MM.1S (cell line): ENCODE data around the gene PBX4.

ENCODE experiments used
- DNase-seq: peaks from one replicate; pipeline ENCODE4 v3.0.0-alpha.2; 2015
- H2AFZ ChIP-seq: fragments of 300-600 bp; sonication (generic); 2 replicates; pipeline ENCODE4 v1.6.0; 2016; ENCODE audit warnings: antibody characterized with exemption, low read length
- H3F3A ChIP-seq: fragments of 300-600 bp; sonication (generic); 2 replicates; pipeline ENCODE4 v1.6.1; 2016; ENCODE audit warnings: mild to moderate bottlenecking, antibody characterized with exemption, low read length, moderate library complexity, mixed read lengths; ENCODE audit not compliant: insufficient read depth
- H3K27ac ChIP-seq: fragments of 300-600 bp; sonication (generic); 2 replicates; pipeline ENCODE4 v1.5.1; 2016; ENCODE audit warnings: mild to moderate bottlenecking, low read length
- H3K27me3 ChIP-seq: fragments of 300-600 bp; sonication (generic); replicated peaks from 2 replicates; pipeline ENCODE4 v1.6.0; 2016; ENCODE audit warnings: low read length; ENCODE audit not compliant: insufficient read depth
- H3K36me3 ChIP-seq: fragments of 300-600 bp; sonication (generic); replicated peaks from 2 replicates; pipeline ENCODE4 v1.6.1; 2016; ENCODE audit warnings: mild to moderate bottlenecking, low read length, mixed read lengths; ENCODE audit not compliant: insufficient read depth
- H3K4me1 ChIP-seq: fragments of 300-600 bp; sonication (generic); 2 replicates; pipeline ENCODE4 v1.6.1; 2016; ENCODE audit warnings: low read length, mixed read lengths
- H3K4me2 ChIP-seq: fragments of 300-600 bp; sonication (generic); 2 replicates; pipeline ENCODE4 v1.6.0; 2016; ENCODE audit warnings: low read depth, low read length
- H3K4me3 ChIP-seq: fragments of 300-600 bp; sonication (generic); 2 replicates; pipeline ENCODE4 v1.5.1; 2016; ENCODE audit warnings: low read length, mixed read lengths
- H3K79me2 ChIP-seq: fragments of 300-600 bp; sonication (generic); 2 replicates; pipeline ENCODE4 v1.6.1; 2016; ENCODE audit warnings: mixed run types, low read length, mixed read lengths
- H3K9ac ChIP-seq: fragments of 300-600 bp; sonication (generic); 2 replicates; pipeline ENCODE4 v1.6.1; 2016; ENCODE audit warnings: low read length, mixed read lengths
- H3K9me2 ChIP-seq: fragments of 300-600 bp; sonication (generic); replicated peaks from 2 replicates; pipeline ENCODE4 v1.6.1; 2016; ENCODE audit warnings: mild to moderate bottlenecking, low read length, mixed read lengths; ENCODE audit not compliant: insufficient read depth
- H3K9me3 ChIP-seq: fragments of 300-600 bp; sonication (generic); replicated peaks from 2 replicates; pipeline ENCODE4 v1.6.1; 2016; ENCODE audit warnings: mild to moderate bottlenecking, low read length, mixed read lengths; ENCODE audit not compliant: insufficient read depth
- H4K20me1 ChIP-seq: fragments of 300-600 bp; sonication (generic); 2 replicates; pipeline ENCODE4 v1.6.1; 2016; ENCODE audit warnings: mild to moderate bottlenecking, low read length, moderate library complexity, mixed read lengths; ENCODE audit not compliant: insufficient read depth
- EZH2 ChIP-seq: fragments of 300-600 bp; sonication (generic); optimal IDR thresholded peaks from 2 replicates; pipeline ENCODE3; 2017; ENCODE audit warnings: low read depth, mild to moderate bottlenecking, antibody characterized with exemption, low read length, mixed read lengths
- EZH2phosphoT487 ChIP-seq: fragments of 300-600 bp; sonication (generic); IDR thresholded peaks from 2 replicates; pipeline ENCODE4 v1.6.1; 2018; ENCODE audit warnings: antibody characterized with exemption, low read length
- TF ChIP-seq, protein P1 (sequence below): fragments of 300-600 bp; sonication (generic); IDR thresholded peaks from 2 replicates; pipeline ENCODE4 v1.5.1; 2016; ENCODE audit warnings: antibody characterized with exemption, low read length, mixed read lengths

The PBX4 gene

DNA sequence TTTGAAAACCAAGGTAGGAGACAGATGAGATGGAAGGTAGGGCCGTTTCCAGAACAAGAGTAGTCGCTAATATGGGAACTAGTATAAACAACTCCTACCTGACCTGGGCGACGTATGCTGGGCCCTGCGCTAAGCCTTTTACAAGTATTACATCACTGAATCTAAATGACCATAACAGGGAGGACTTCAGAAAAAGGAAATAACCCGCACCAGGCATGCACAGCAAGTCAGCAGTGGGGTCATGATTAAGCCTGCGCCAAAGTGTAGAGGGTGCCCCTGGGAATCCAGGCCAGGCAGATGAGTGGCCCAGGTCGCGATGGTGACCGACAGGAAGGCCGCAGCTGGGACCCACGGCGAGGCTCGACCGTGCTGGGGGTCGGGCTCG is 44.4 kb upstream of the PBX4 start:
- Histone ChIP-seq H3K27ac (peak overlapping the region; percentile 86; the same call in 1 of the 2 replicates), H3K79me2 (peaks cover 37% of the 10 kb centered on the region), H4K20me1 (no peaks in the 10 kb centered on the region), H3K4me3 (peak overlapping the region; percentile 98), H3K4me2 (peak overlapping the region; percentile 97), H3F3A (peaks cover 6% of the 10 kb centered on the region), H3K36me3 (peaks cover 5% of the 10 kb centered on the region; the same call in 1 of the 2 replicates), H3K9ac (peak overlapping the region; percentile 94), H3K27me3 (no peaks in the 10 kb centered on the region), H2AFZ (peak overlapping the region; percentile 79), H3K4me1 (peaks cover 9% of the 10 kb centered on the region; the same call in 1 of the 2 replicates), H3K9me3 (no peaks in the 10 kb centered on the region), H3K9me2 (no peaks in the 10 kb centered on the region)
- DNase-seq = no peak
- TF ChIP-seq EZH2 (no peak), EZH2phosphoT487 (no peak)
- TF ChIP-seq, protein P1, sequence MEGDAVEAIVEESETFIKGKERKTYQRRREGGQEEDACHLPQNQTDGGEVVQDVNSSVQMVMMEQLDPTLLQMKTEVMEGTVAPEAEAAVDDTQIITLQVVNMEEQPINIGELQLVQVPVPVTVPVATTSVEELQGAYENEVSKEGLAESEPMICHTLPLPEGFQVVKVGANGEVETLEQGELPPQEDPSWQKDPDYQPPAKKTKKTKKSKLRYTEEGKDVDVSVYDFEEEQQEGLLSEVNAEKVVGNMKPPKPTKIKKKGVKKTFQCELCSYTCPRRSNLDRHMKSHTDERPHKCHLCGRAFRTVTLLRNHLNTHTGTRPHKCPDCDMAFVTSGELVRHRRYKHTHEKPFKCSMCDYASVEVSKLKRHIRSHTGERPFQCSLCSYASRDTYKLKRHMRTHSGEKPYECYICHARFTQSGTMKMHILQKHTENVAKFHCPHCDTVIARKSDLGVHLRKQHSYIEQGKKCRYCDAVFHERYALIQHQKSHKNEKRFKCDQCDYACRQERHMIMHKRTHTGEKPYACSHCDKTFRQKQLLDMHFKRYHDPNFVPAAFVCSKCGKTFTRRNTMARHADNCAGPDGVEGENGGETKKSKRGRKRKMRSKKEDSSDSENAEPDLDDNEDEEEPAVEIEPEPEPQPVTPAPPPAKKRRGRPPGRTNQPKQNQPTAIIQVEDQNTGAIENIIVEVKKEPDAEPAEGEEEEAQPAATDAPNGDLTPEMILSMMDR = no peak

DNA sequence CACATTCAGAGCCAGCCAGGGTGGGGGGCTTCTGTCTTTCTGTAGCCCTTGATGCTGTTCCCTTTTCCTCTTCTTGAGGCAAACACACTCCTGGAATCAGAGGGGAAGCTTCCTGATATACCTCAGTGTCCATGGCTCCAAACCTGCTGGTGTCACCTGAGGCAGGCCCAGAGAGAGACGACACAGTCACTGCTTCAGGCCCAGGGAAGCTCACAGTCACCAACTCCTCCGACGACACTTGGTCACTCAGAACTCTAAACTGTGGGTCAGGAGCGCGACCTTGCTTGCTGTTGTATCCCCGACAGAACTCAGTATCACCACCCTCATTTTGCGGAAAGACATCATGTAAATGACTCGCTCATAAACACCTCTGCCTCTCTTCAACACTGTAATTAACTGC is 43.9 kb upstream of the PBX4 start:
- TF ChIP-seq EZH2 (no peak), EZH2phosphoT487 (no peak)
- TF ChIP-seq, protein P1 = no peak
- peaks cover 5% of the 10 kb centered on the region; the same call in 1 of the 2 replicates for H3K36me3 ChIP-seq
- no peak overlapping the region for H3K27ac ChIP-seq
- no peaks in the 10 kb centered on the region for H3K9me2 ChIP-seq
- H3K4me1 ChIP-seq = 0 out of 2 replicates have a peak, but pooled peaks cover 6% of the 10 kb centered on the region
- H4K20me1 ChIP-seq = no peaks in the 10 kb centered on the region
- H3K9me3 ChIP-seq = no peaks in the 10 kb centered on the region
- peaks cover under 1% of the 10 kb centered on the region for H3F3A ChIP-seq
- no peaks in the 10 kb centered on the region for H3K27me3 ChIP-seq
- H3K4me3 ChIP-seq = peak overlapping the region; percentile 98
- no peak overlapping the region for H2AFZ ChIP-seq
- peak overlapping the region; percentile 97 for H3K4me2 ChIP-seq
- no peak for DNase-seq
- H3K9ac ChIP-seq = no peak overlapping the region; the same call in 1 of the 2 replicates
- H3K79me2 ChIP-seq = peaks cover 37% of the 10 kb centered on the region

DNA sequence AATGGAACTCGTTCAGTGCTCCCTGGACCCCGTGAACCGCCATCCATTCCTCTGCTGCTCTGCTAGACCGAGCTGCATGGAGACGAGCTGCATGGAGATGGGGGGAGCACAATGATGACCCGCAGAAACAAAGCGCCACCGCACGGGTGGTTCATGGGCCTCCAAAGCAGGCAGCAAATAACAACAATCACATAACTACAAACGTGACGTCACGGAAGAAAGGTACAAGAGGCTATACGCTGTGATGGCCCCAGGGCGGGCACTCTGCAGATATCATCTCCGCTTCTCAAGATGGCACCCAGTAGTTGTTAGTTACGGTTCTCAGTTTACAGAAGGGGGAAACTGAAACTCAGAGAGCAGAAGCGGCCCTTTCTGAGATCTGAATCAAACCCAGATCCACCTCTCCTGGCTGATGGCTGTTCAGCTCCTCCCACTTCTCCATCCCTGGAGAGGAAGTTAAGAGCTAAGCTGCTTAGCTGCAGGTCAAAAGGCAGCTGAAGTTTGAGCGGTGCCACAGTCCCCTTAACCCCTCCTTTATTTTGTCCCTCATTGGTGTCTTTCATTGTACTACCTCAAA is 43.3 kb upstream of the PBX4 start:
- H3K27ac ChIP-seq = no peak overlapping the region
- H3K36me3 ChIP-seq = peaks cover 5% of the 10 kb centered on the region; the same call in 1 of the 2 replicates
- no peak overlapping the region; the same call in 1 of the 2 replicates for H3K4me3 ChIP-seq
- no peak overlapping the region for H2AFZ ChIP-seq
- H3K4me2 ChIP-seq = 0 out of 2 replicates have a peak overlapping the region, but pooled peaks have one; percentile 97
- no peaks in the 10 kb centered on the region for H3F3A ChIP-seq
- TF ChIP-seq EZH2 (no peak), EZH2phosphoT487 (no peak)
- TF ChIP-seq, protein P1 = no peak
- 0 out of 2 replicates have a peak, but pooled peaks cover 6% of the 10 kb centered on the region for H3K4me1 ChIP-seq
- H3K9ac ChIP-seq = no peak overlapping the region
- H3K9me2 ChIP-seq = no peaks in the 10 kb centered on the region
- no peak for DNase-seq
- H4K20me1 ChIP-seq = no peaks in the 10 kb centered on the region
- no peaks in the 10 kb centered on the region for H3K27me3 ChIP-seq
- H3K9me3 ChIP-seq = no peaks in the 10 kb centered on the region
- H3K79me2 ChIP-seq = peaks cover 37% of the 10 kb centered on the region
